NK-92 (cell line): Measurements from ENCODE around the gene DPP7.
A peak's percentile ranks its signal among the peaks of the same experiment; 100 is the strongest.
"Not testable (repeated sequence)": the region's sequence is repeated elsewhere in the genome, so short reads cannot be mapped to it uniquely, and the experiment has no call there.

ENCODE experiments used
- DNase-seq: peaks from one replicate; lab custom pipeline; 2025; ENCODE audit not compliant: unreplicated experiment; lab: John Stamatoyannopoulos, UW

Gene DPP7

GRCh38 chr9:137075275-137075775 is 39.2 kb downstream of the DPP7 start:
- DNase-seq = no peak

GRCh38 chr9:137074657-137075274 is 39.8 kb downstream of the DPP7 start:
- no peak for DNase-seq

GRCh38 chr9:137073992-137074399 is 40.5 kb downstream of the DPP7 start:
- DNase-seq = no peak

- DNase-seq = no peak
These were observed 43.3 kb downstream of the DPP7 start for GRCh38 chr9:137071282-137071681.

- DNase-seq = no peak
These were observed 43.6 kb downstream of the DPP7 start for GRCh38 chr9:137070906-137071275.

- DNase-seq = peak; percentile 24
These were observed 44.2 kb downstream of the DPP7 start, which contains the start of gene SAPCD2 for GRCh38 chr9:137070201-137070905. SAPCD2 (minus strand) TSS chr9:137070557; CDS start chr9:137070460, 97 bp downstream.

- no peak for DNase-seq
These were observed 44.9 kb downstream of the DPP7 start for GRCh38 chr9:137069508-137070091.

GRCh38 chr9:137068539-137069507 is 45.7 kb downstream of the DPP7 start:
- DNase-seq = no peak

GRCh38 chr9:137067860-137068538 is 46.5 kb downstream of the DPP7 start:
- DNase-seq = no peak

- DNase-seq = no peak
These were observed 48.3 kb downstream of the DPP7 start for GRCh38 chr9:137066096-137066861.

- no peak for DNase-seq
These were observed 49.1 kb downstream of the DPP7 start for GRCh38 chr9:137065336-137065967.

GRCh38 chr9:137064880-137065164 is 49.7 kb downstream of the DPP7 start:
- DNase-seq = no peak

GRCh38 chr9:137064027-137064879 is 50.3 kb downstream of the DPP7 start:
- DNase-seq = no peak

GRCh38 chr9:137063311-137064026 is 51.1 kb downstream of the DPP7 start:
- DNase-seq = no peak

GRCh38 chr9:137062798-137063197 is 51.7 kb downstream of the DPP7 start:
- not testable (repeated sequence) for DNase-seq

GRCh38 chr9:137062384-137062783 is 52.1 kb downstream of the DPP7 start:
- no peak for DNase-seq
